H1 (cell line): ENCODE measurements around the gene ATG4C. TPM values are rescaled to one million over a fixed set of nuclear protein-coding genes. Genes with fewer than 3 reads are reported as not detected.

Experiments
- CTCF ChIA-PET: fragments of 300-600 bp; sonication (Branson Sonifier 250); formaldehyde crosslinking; loops from one replicate; lab custom pipeline; 2021; ENCODE audit not compliant: partially characterized antibody; lab: Charles Lee
- POLR2A ChIA-PET: fragments of 300-600 bp; sonication (Branson Sonifier 250); formaldehyde crosslinking; loops from one replicate; lab custom pipeline; 2021; ENCODE audit warnings: inconsistent platforms; ENCODE audit not compliant: partially characterized antibody; lab: Charles Lee
- DNase-seq, 2 experiments: peaks; one replicate each; pipeline versions ENCODE4 v3.0.0 to v3.0.0-alpha.2; 2010 to 2022; ENCODE audit warnings: low spot score in 2 of 2, low read depth in 1 of 2, mixed read lengths in 1 of 2
- FAIRE-seq: peaks from 2 replicates; lab custom pipeline; 2011; peaks lifted over from hg19 to GRCh38; lab: Jason Lieb, UNC
- H2AFZ ChIP-seq: 2 replicates; pipeline ENCODE4 v1.8.1; 2012; ENCODE audit warnings: low read length, inconsistent platforms
- H2AK5ac ChIP-seq: 2 replicates; pipeline ENCODE4 v1.6.1; 2013; ENCODE audit warnings: low read depth, low read length
- H2BK120ac ChIP-seq: replicated peaks from 2 replicates; pipeline ENCODE3; 2013; ENCODE audit warnings: low read depth, low read length, inconsistent platforms
- H2BK12ac ChIP-seq: 2 replicates; pipeline ENCODE4 v1.6.1; 2013; ENCODE audit warnings: low read depth, low read length
- H2BK15ac ChIP-seq: 2 replicates; pipeline ENCODE4 v1.6.1; 2013; ENCODE audit warnings: low read length
- H2BK20ac ChIP-seq: 2 replicates; pipeline ENCODE4 v1.6.1; 2013; ENCODE audit warnings: low read length
- H2BK5ac ChIP-seq: 2 replicates; pipeline ENCODE4 v1.6.1; 2013; ENCODE audit warnings: low read depth, low read length
- H3K14ac ChIP-seq: 2 replicates; pipeline ENCODE4 v1.6.1; 2013; ENCODE audit warnings: inconsistent platforms; ENCODE audit not compliant: insufficient read length
- H3K18ac ChIP-seq: 2 replicates; pipeline ENCODE4 v1.6.1; 2013; ENCODE audit warnings: low read length; ENCODE audit errors: extremely low read depth
- H3K23ac ChIP-seq: 2 replicates; pipeline ENCODE4 v1.6.1; 2013; ENCODE audit warnings: inconsistent platforms; ENCODE audit not compliant: insufficient read length
- H3K23me2 ChIP-seq: 2 replicates; pipeline ENCODE4 v1.6.1; 2013; ENCODE audit warnings: low read depth, low read length
- H3K27ac ChIP-seq: 2 replicates; pipeline ENCODE4 v1.6.1; 2011; ENCODE audit warnings: low read depth, low read length, inconsistent platforms
- H3K27me3 ChIP-seq, 4 experiments: replicated peaks in 1 of 4; 1 replicate in 1 of 4; 2 replicates in 3 of 4; pipeline versions ENCODE4 v1.6.1 to v1.8.1; 2011 to 2013; ENCODE audit warnings: low read length in 3 of 4, mild to moderate bottlenecking in 3 of 4, inconsistent platforms in 2 of 4, mixed read lengths in 2 of 4, moderate library complexity in 1 of 4; ENCODE audit not compliant: control insufficient read depth in 3 of 4, insufficient read depth in 3 of 4; ENCODE audit errors: extremely low read depth in 1 of 4
- H3K36me3 ChIP-seq, 4 experiments: 2 replicates each; pipeline versions ENCODE4 v1.6.1 to v1.8.1; 2011 to 2013; ENCODE audit warnings: mild to moderate bottlenecking in 4 of 4, low read length in 3 of 4, moderate library complexity in 2 of 4, control low read depth in 1 of 4, inconsistent platforms in 1 of 4; ENCODE audit not compliant: insufficient read depth in 4 of 4, control insufficient read depth in 2 of 4
- H3K4ac ChIP-seq: replicated peaks from 2 replicates; pipeline ENCODE3; 2013; ENCODE audit warnings: low read length, low read depth, mixed read lengths, inconsistent platforms; ENCODE audit not compliant: insufficient read length
- H3K4me1 ChIP-seq, 4 experiments: replicated peaks in 1 of 4; 1 replicate in 1 of 4; 2 replicates in 3 of 4; pipeline versions ENCODE4 v1.6.1 to v1.8.1; 2011 to 2013; ENCODE audit warnings: low read length in 3 of 4, inconsistent platforms in 2 of 4, mixed read lengths in 1 of 4; ENCODE audit not compliant: insufficient read depth in 4 of 4, control insufficient read depth in 3 of 4
- H3K4me2 ChIP-seq, 2 experiments: 2 replicates each; pipeline versions ENCODE4 v1.6.1 to v1.8.1; 2011 to 2013; ENCODE audit warnings: low read depth in 2 of 2, low read length in 2 of 2, control low read depth in 1 of 2, inconsistent platforms in 1 of 2, mild to moderate bottlenecking in 1 of 2; ENCODE audit not compliant: insufficient read depth in 1 of 2
- H3K4me3 ChIP-seq, 4 experiments: fragments of 200-600, 300-600 bp in 1 of 4; sonication (generic), shearing (Covaris generic), sonication (Bioruptor Twin) in 1 of 4; 2 replicates each; pipeline versions ENCODE4 v1.5.1 to v1.8.1; 2011 to 2016; ENCODE audit warnings: low read length in 4 of 4, low read depth in 3 of 4, control low read depth in 2 of 4, inconsistent platforms in 2 of 4, mild to moderate bottlenecking in 2 of 4, mixed read lengths in 1 of 4, moderate library complexity in 1 of 4; ENCODE audit not compliant: insufficient read depth in 2 of 4; ENCODE audit errors: extremely low read depth in 1 of 4
- H3K56ac ChIP-seq: replicated peaks from 2 replicates; pipeline ENCODE3; 2013; ENCODE audit warnings: low read depth, mild to moderate bottlenecking, mixed read lengths, low read length, inconsistent platforms; ENCODE audit not compliant: insufficient read length
- H3K79me1 ChIP-seq: 2 replicates; pipeline ENCODE4 v1.6.1; 2013; ENCODE audit warnings: low read depth, low read length, control low read depth
- H3K79me2 ChIP-seq, 2 experiments: 2 replicates each; pipeline versions ENCODE4 v1.6.1 to v1.8.1; 2012 to 2013; ENCODE audit warnings: low read length in 2 of 2, mild to moderate bottlenecking in 2 of 2, inconsistent platforms in 1 of 2; ENCODE audit not compliant: insufficient read depth in 2 of 2, control insufficient read depth in 1 of 2
- H3K9ac ChIP-seq, 4 experiments: replicated peaks in 1 of 4; 1 replicate in 1 of 4; 2 replicates in 3 of 4; pipeline versions ENCODE4 v1.6.1 to v1.8.1; 2011 to 2013; ENCODE audit warnings: low read depth in 3 of 4, low read length in 3 of 4, control low read depth in 2 of 4, mild to moderate bottlenecking in 2 of 4, moderate library complexity in 2 of 4, inconsistent platforms in 1 of 4; ENCODE audit errors: extremely low read depth in 1 of 4
- H3K9me3 ChIP-seq, 2 experiments: 2 replicates each; pipeline versions ENCODE4 v1.6.1 to v1.8.1; 2012 to 2013; ENCODE audit warnings: mild to moderate bottlenecking in 2 of 2, moderate library complexity in 2 of 2, control low read depth in 1 of 2, inconsistent platforms in 1 of 2, low read depth in 1 of 2, low read length in 1 of 2, mixed read lengths in 1 of 2; ENCODE audit not compliant: insufficient read depth in 2 of 2
- H4K20me1 ChIP-seq, 2 experiments: replicated peaks in 1 of 2; 2 replicates each; pipeline versions ENCODE3 to v1.8.1; 2011 to 2013; ENCODE audit warnings: inconsistent platforms in 2 of 2, low read length in 2 of 2, mild to moderate bottlenecking in 1 of 2; ENCODE audit not compliant: insufficient read depth in 2 of 2, control insufficient read depth in 1 of 2
- H4K5ac ChIP-seq: 2 replicates; pipeline ENCODE4 v1.6.1; 2013; ENCODE audit warnings: low read length, low read depth, mixed read lengths, inconsistent platforms; ENCODE audit not compliant: insufficient read length
- H4K8ac ChIP-seq: 2 replicates; pipeline ENCODE4 v1.8.0; 2013; ENCODE audit warnings: mild to moderate bottlenecking, moderate library complexity, low read length, inconsistent platforms; ENCODE audit not compliant: insufficient read depth; ENCODE audit errors: extremely low read depth
- H4K91ac ChIP-seq: replicated peaks from 2 replicates; pipeline ENCODE3; 2013; ENCODE audit warnings: low read length, mixed read lengths, inconsistent platforms; ENCODE audit not compliant: insufficient read length
- ASH2L ChIP-seq: fragments of 200-600, 300-600 bp; sonication (generic); IDR thresholded peaks from one replicate; pipeline ENCODE4 v1.7.1; 2017; ENCODE audit warnings: low read length
- BRCA1 ChIP-seq: IDR thresholded peaks from 2 replicates; pipeline ENCODE4 v1.6.1; 2012; ENCODE audit warnings: low read depth, low read length, improper control_type of control experiment
- CHD1 ChIP-seq: IDR thresholded peaks from 2 replicates; pipeline ENCODE4 v1.6.1; 2012; ENCODE audit warnings: low read depth, low read length, improper control_type of control experiment
- KDM1A ChIP-seq: fragments of 200-600, 300-600 bp; sonication (generic); IDR thresholded peaks from 2 replicates; pipeline ENCODE4 v1.7.1; 2016; ENCODE audit warnings: mild to moderate bottlenecking, low read length, borderline replicate concordance
- RBBP5 ChIP-seq: IDR thresholded peaks from 2 replicates; pipeline ENCODE4 v1.7.1; 2012; ENCODE audit warnings: low read depth, mild to moderate bottlenecking, inconsistent platforms, low read length, moderate library complexity, borderline replicate concordance
- TAF7 ChIP-seq: optimal IDR thresholded peaks from 2 replicates; pipeline ENCODE3; 2011; ENCODE audit warnings: low read depth, mild to moderate bottlenecking, inconsistent platforms, low read length, moderate library complexity, borderline replicate concordance
- USF2 ChIP-seq: IDR thresholded peaks from 2 replicates; pipeline ENCODE4 v1.6.1; 2011; ENCODE audit warnings: low read length, improper control_type of control experiment
- WGBS, 2 experiments: shearing (Covaris generic) in 1 of 2; methylation state at CpG; one replicate each; pipeline versions ENCODE4 v1.1.6 to v1.1.7; 2013 to 2015; ENCODE audit warnings: low lambda C conversion rate in 2 of 2, mixed read lengths in 2 of 2, inconsistent platforms in 1 of 2, low coverage in 1 of 2, missing lambda C conversion rate in 1 of 2; ENCODE audit not compliant: insufficient replicate concordance in 2 of 2, insufficient coverage in 1 of 2, insufficient read length in 1 of 2; ENCODE audit errors: extremely low coverage in 1 of 2, missing lambda C conversion rate in 1 of 2; 5-methylcytosine and 5-hydroxymethylcytosine counted together
- polyA plus RNA-seq, 7 experiments: library from polyadenylated mRNA; depleted of rRNA in 3 of 7; stranded (reverse) in 5 of 7; unstranded in 2 of 7; fragments of >200 nt in 5 of 7; fragments of 200-250 nt in 2 of 7; gene quantifications; 1 replicate in 5 of 7; 2 replicates in 1 of 7; 4 replicates in 1 of 7; pipeline versions ENCODE4 v1.2.1 to v1.2.3, GENCODE V29; 2011 to 2013; ENCODE audit warnings: missing spikeins in 2 of 7, mixed read lengths in 2 of 7
- total RNA-seq: library from RNA; stranded (reverse); fragmentation: NEBNext Ultra II Directional; extraction: Animal tissue kit (Norgen Biotek cat#: 25700); gene quantifications from 2 replicates; pipeline ENCODE4 v1.2.1, GENCODE V29; 2021

ATG4C gene
- total and polyA plus RNA-seq, 2 of the 8 experiments (the other 6 are each of a cell fraction or from before 2014, with no cell fraction given), result 5.1 to 22.2 TPM

DNA sequence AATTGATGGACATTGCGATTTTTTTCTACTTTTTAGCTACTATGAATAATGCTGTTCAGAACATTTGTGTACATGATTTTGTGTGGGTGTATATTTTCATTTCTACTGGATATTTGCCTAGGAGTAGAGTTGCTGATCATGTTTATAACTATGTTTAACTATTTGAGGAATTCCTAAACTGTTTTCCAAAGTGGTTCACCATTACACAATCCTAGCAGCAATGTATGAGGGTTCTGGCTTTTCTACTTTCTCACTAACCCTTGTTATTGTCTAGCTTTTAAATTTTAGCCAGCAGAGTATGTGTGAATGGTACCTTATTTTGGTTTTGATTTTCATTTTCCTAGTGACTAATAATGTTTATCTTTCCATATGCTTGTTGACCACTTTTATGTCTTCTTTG is 86.2 kb downstream of the ATG4C start:
- H3K18ac ChIP-seq, result no peak overlapping the region
- H2AK5ac ChIP-seq, result no peak overlapping the region
- H3K9ac ChIP-seq, result no peak overlapping the region
- H2BK15ac ChIP-seq, result no peak overlapping the region
- no peaks in the 10 kb centered on the region for H3K36me3 ChIP-seq
- no peaks in the 10 kb centered on the region for H3K79me2 ChIP-seq
- H2BK120ac ChIP-seq, result no peak overlapping the region
- H3K9me3 ChIP-seq, result no peaks in the 10 kb centered on the region
- no peak for DNase-seq
- H3K27ac ChIP-seq, result no peak overlapping the region
- H3K4ac ChIP-seq, result no peak overlapping the region
- H3K23me2 ChIP-seq, result no peaks in the 10 kb centered on the region
- POLR2A ChIA-PET, result no interaction called here
- TF ChIP-seq CHD1, result no peak
- no peak for TF ChIP-seq USF2
- no peak for TF ChIP-seq BRCA1
- TF ChIP-seq KDM1A, result no peak
- no peak for TF ChIP-seq RBBP5
- TF ChIP-seq TAF7, result no peak
- no peak for TF ChIP-seq ASH2L
- H3K4me1 ChIP-seq, result no peaks in the 10 kb centered on the region
- H4K8ac ChIP-seq, result no peak overlapping the region
- no peaks in the 10 kb centered on the region for H3K79me1 ChIP-seq
- H3K4me3 ChIP-seq, result no peak overlapping the region
- no peaks in the 10 kb centered on the region for H4K20me1 ChIP-seq
- no peak overlapping the region for H4K5ac ChIP-seq
- CTCF ChIA-PET, result interaction anchor here (0.6 to 1.2 kb wide), 3 partner anchors 12 to 186 kb away, joined by 3 to 5 read pairs (median 3); no protein-coding TSS in a partner anchor
- no peak overlapping the region for H2AFZ ChIP-seq
- no peak overlapping the region for H2BK5ac ChIP-seq
- H2BK12ac ChIP-seq, result no peak overlapping the region
- WGBS, 2 experiments, result 87% methylated on average over 1 of the region's 1 CpG; no CpG with 5 or more reads in 1 of the 2 experiments
- H2BK20ac ChIP-seq, result no peak overlapping the region
- H3K23ac ChIP-seq, result no peak overlapping the region
- no peak overlapping the region for H4K91ac ChIP-seq
- FAIRE-seq, result no peak
- no peak overlapping the region for H3K4me2 ChIP-seq
- H3K56ac ChIP-seq, result no peak overlapping the region
- no peaks in the 10 kb centered on the region for H3K27me3 ChIP-seq
- H3K14ac ChIP-seq, result no peak overlapping the region
